ENCODE measurements around the gene ASB10. TPM values are rescaled to one million over a fixed set of nuclear protein-coding genes. Genes with fewer than 3 reads are reported as not detected.

Gene ASB10
- total and polyA plus RNA-seq, 2 of the 8 experiments (the other 6 are each of a cell fraction or from before 2014, with no cell fraction given) = not detected

DNA sequence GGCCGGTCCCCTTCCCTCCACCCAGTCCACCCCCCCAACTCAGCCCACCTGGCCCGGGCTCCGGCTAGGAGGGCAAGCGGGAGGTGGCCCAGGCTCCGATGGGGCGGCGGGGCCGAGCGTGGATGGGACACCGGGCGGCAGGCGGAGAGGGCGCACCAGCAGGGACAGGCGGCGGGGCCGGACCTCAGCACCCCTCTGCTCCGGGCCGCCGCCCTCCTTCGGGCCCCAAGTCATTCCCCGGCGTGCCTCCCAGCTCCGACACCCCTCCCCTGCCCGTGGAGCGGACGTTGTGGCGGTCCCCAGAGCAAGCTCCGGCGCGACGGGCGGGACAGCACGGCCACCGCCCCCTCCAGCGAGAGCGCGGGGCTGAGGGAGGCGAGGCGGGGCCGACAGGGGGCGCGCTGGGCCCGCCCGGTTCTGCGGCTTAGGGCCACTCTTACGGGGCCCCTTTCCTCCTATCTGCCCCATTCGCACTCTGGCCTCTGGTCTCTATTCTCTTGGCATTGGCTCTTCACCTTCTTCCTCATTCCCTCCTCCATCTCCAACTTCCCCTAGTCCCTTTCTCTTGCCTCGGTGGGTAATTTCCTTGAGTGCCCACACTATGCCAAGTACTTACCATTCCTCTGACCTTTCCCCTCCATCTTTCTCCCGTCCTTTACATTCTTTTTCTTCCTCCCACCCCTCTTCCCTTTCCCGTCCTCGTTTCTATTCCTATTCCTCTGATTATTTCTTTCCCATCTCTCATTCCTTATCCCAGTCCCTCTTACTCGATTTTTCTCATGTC lies 18.9 kb downstream of the ASB10 start (continued):
- TF ChIP-seq PHF8 (conservative IDR thresholded peaks at IDR 0.05; ENCODE audit: low read depth, low read length) (no peak), RAD21 (IDR thresholded peaks at IDR 0.05 in 1 of 2, conservative IDR thresholded peaks at IDR 0.05 in 1 of 2; ENCODE audit: low read depth in 2 of 2, low read length in 2 of 2) (peak; percentile 36 to 51), NANOG (IDR thresholded peaks at IDR 0.05; ENCODE audit: insufficient read depth, low read depth, low read length, poor library complexity, severe bottlenecking) (no peak), HDAC2 (IDR thresholded peaks at IDR 0.05; ENCODE audit: borderline replicate concordance in 1 of 2, low read depth in 2 of 2, low read length in 2 of 2) (0 out of 4 replicates have a peak, but pooled peaks of 1 of the 2 experiments have one; percentile 0), ASH2L (IDR thresholded peaks at IDR 0.05; ENCODE audit: low read length) (peak; percentile 30), TAF7 (optimal IDR thresholded peaks at IDR 0.05; ENCODE audit: borderline replicate concordance, low read depth, low read length) (peak; percentile 29)
- TF ChIP-seq, protein P1, sequence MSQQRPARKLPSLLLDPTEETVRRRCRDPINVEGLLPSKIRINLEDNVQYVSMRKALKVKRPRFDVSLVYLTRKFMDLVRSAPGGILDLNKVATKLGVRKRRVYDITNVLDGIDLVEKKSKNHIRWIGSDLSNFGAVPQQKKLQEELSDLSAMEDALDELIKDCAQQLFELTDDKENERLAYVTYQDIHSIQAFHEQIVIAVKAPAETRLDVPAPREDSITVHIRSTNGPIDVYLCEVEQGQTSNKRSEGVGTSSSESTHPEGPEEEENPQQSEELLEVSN (IDR thresholded peaks at IDR 0.05) = peak; percentile 36; the same call in 1 of the 2 replicates
